GM20000 (cell line): ENCODE data around the gene HSD17B3.

Experiments
- DNase-seq: peaks from one replicate; pipeline ENCODE4 v3.0.0; 2012; ENCODE audit warnings: low spot score
- TF ChIP-seq, protein P1 (sequence below): IDR thresholded peaks from 2 replicates; pipeline ENCODE4 v1.5.1; 2012; ENCODE audit warnings: mild to moderate bottlenecking, control low read depth; ENCODE audit errors: extremely low read depth, missing control alignments

Gene HSD17B3

DNA sequence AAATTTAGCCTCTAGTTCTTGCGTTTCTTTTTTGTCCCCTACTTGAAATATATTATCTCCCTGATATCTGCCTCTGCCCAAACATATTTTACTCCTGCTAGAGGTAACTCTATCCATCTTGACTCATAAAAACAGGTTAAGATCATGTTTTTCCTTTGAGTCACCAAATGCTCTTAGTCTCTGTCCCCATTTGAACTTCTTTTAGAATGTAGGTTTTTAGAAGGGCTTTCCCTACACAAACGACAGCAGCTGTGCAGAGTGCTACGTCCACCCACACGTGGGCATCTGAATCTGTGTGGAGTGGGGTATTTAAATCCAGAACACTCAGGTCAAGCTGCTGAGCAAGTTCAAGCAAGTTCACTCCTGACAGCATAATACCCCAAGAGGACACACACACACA is 2.2 kb downstream of the HSD17B3 start:
- DNase-seq: no peak
- TF ChIP-seq, protein P1, sequence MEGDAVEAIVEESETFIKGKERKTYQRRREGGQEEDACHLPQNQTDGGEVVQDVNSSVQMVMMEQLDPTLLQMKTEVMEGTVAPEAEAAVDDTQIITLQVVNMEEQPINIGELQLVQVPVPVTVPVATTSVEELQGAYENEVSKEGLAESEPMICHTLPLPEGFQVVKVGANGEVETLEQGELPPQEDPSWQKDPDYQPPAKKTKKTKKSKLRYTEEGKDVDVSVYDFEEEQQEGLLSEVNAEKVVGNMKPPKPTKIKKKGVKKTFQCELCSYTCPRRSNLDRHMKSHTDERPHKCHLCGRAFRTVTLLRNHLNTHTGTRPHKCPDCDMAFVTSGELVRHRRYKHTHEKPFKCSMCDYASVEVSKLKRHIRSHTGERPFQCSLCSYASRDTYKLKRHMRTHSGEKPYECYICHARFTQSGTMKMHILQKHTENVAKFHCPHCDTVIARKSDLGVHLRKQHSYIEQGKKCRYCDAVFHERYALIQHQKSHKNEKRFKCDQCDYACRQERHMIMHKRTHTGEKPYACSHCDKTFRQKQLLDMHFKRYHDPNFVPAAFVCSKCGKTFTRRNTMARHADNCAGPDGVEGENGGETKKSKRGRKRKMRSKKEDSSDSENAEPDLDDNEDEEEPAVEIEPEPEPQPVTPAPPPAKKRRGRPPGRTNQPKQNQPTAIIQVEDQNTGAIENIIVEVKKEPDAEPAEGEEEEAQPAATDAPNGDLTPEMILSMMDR: no peak

DNA sequence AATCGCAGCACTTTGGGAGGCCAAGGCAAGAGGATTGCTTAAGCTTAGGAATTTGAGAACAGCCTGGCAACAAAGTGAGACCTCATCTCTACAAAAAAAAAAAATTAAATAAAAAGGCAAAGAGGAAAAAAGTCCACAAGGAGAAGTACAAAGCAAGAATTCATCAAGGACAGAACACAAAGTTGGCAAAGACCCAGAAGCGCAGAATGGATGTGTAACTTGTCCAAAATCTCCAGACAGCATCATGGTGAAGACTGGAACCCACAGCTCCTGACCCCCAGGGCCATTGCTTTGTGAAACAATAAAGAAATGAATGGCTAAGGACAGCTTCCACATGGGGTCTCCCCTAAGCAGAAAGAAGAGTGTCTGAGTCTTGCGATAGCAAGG is 7.8 kb downstream of the HSD17B3 start:
- TF ChIP-seq, protein P1: no peak
- no peak for DNase-seq

DNA sequence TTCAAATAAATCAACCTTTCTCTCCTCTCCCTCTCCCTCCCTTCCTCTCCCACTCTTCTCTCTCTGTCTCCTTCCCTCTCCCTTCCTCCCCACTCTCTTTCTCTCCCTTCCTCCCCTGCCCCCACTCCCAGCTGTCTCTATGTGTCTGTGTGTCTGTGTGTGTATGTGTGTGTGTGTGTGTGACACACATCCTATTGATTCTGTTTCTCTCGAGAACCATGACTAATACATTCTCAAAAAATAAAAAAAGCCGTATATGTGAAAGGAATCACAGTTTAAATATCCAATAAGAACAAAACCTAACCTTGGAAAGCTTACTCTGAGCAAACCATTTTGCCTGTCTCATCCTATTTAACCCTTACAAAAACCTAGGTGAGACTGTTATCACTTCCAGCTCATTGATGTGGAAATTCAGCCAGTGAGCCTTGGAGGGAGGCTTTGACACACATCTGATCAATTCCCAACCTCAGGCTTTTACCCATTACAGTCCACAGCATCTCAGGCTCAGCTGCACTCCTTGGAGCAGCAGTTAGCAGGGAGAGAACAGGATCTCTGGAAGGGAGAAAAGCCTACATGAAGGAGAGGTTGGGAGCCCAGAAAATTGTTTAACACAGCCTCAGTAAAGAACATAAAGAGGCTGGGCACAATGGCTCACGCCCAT is 8.3 kb downstream of the HSD17B3 start:
- DNase-seq: no peak
- TF ChIP-seq, protein P1: no peak

DNA sequence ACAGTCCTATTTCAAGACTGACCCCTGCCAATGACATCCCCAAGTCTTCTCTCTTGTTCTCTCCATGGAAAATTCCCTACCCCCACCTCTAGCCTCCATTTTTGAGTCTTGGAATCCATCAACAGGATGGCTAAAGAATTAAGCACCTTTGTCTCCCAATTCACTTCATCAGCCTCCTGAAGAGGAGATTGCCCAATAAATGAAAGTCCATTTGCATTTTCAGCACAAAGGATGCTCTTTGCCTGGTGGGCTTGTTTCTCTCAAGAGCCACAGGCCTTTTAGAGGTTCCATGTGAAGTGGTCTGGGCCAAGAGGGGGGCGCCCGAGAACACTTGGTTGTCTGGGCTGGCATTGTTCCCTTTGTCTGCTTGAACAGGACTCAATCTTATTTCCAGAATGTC is 12.6 kb downstream of the HSD17B3 start:
- TF ChIP-seq, protein P1: no peak
- no peak for DNase-seq

DNA sequence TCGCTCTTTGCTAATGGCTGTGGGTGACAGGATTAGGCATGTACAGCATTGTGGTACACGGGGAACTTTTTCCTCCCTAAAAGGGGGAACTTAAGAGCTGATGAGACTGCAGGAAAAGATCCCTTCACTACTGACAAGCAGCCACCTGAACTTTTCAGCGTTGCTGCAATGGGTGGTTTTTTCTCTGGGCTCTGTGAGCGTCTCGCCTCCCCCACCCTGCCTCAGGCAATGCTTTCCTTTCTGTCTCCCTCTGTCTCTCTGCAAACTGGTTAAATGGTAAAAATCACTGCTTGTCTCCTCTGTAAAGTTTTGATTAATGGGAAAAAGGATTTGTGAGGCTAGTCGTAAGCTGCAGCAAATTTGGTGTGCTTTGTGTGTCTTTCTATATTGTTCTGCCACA is 20.3 kb downstream of the HSD17B3 start:
- no peak for DNase-seq
- TF ChIP-seq, protein P1: no peak

DNA sequence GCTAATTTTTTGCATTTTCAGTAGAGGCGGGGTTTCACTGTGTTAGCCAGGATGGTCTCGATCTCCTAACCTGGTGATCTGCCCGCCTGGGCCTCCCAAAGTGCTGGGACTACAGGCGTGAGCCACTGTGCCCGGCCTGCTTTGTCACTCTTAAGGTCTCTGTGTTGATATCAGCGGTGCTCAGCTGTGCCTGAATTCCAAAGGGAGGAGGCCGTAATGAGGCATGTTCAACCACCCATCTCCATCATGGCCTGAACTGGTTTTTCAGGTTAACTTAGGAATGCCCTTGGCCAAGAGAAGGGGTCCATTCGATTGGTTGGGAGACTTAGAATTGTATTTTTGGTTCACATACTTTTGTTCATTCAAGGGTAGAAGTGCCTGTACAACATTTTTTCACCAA is 22.0 kb downstream of the HSD17B3 start:
- DNase-seq: no peak
- TF ChIP-seq, protein P1: no peak

DNA sequence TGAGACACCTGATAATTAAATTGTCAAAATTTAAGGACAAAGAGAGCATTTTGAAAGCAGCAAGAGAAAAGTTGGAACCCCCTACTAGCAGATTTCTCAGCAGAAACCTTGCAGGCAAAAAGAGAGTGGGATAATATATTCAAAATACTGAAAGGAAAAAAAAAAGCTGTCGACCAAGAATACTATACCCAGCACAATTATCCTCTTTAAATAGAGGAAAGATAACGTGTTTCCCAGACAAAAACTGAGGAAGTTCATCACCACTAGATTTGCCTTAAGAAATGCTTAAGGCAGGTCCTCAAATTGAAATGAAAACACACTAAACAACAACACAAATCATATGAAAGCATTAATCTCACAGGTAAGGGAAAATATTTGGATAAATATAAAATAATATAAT is 27.0 kb downstream of the HSD17B3 start:
- DNase-seq: no peak
- TF ChIP-seq, protein P1: no peak
